Fibroblast of mammary gland (primary cell): ENCODE results near the gene PYGO2.

ENCODE experiments used
- DNase-seq: peaks from one replicate; pipeline ENCODE4 v3.0.0-alpha.2; 2010; ENCODE audit warnings: low read depth
- H3K4me3 ChIP-seq: 2 replicates; pipeline ENCODE4 v1.5.1; 2011; ENCODE audit warnings: low read depth, mild to moderate bottlenecking, low read length, moderate library complexity; ENCODE audit not compliant: control insufficient read depth
- CTCF ChIP-seq: conservative IDR thresholded peaks from 2 replicates; pipeline ENCODE4 v1.5.1; 2011; ENCODE audit warnings: low read depth, low read length, inconsistent platforms; ENCODE audit not compliant: control insufficient read depth, insufficient read depth

The PYGO2 gene

DNA sequence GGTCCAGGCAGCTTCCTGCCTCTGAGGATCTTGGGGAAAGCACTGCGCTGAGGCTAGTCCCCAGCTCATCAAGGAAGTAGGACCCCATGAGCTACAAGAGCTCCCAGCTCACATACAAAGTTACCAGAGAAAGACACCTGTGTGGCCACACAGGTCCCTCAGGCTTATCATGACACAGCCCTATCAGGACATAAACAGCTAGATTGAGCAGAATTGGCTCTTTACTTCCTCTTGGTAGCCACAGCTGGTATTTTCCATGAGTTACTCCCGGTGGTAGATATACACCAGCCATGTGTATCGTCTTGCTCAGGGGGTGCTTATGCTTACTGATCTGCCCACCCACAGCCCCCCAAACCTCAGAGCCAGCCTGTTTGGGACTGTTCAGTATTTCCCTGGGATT lies 33.0 kb upstream of the PYGO2 start:
- no peak for TF ChIP-seq CTCF
- no peak for DNase-seq
- no peak overlapping the region for H3K4me3 ChIP-seq

DNA sequence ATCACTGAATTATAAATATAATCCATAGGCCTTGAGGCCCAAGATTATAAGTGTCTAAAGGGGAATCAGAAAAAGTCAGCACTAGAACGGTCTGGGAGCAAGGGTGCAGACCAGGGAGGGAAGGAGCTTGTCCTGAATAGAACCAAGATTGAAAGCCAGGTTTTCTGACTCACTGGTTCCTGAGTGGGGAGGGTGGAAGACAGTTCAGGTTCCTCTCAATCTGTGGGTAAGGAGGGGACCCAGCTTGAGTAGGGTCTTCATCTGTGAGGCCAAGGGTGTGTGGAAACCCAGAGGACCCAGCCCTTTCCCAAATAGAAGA lies 32.6 kb upstream of the PYGO2 start:
- H3K4me3 ChIP-seq, result no peak overlapping the region
- no peak for DNase-seq
- no peak for TF ChIP-seq CTCF

DNA sequence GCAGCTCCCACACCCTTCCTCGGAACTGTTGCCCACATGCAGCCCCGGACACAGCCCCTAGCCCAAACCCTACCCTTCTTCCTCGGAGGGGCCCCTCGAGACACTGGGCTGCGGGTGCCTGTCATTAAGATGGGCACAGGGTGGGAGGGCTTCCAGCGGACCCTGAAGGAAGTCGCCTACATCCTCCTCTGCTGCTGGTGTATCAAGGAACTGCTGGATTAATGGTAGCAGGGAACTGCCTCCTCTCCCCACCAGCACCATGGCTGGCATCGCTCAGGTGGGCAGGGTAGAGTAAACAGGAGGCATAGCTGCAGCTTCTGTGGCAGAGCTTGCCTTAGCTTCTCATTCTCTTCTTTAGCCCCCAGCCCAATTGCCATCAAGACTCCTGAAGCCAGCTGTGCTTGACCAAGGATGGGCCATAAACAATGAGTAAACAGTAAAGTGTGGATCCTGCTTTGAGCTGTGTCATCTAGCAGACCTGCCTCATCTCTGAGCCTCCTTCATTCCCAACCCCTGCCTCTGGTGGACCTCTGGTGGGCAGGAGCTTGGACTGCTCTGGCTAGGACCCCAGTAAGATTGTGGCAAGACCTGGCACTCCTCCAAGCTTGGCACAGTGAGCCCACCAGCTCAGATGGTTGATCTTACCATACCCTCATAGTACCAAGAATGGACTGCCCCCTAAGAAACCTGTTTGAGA lies 32.1 kb upstream of the PYGO2 start, which contains the start of gene LENEP:
TSS of gene LENEP (plus strand) at position 15 of the 697 bp plus-strand sequence. CDS start at position 37, 22 bp downstream.
- TF ChIP-seq CTCF, result no peak
- no peak within 1 kb of the TSS for H3K4me3 ChIP-seq
- DNase-seq, result no peak

GRCh38 chr1:154992721-154993571 lies 31.4 kb upstream of the PYGO2 start:
- DNase-seq, result peak; percentile 74
- TF ChIP-seq CTCF, result peak; percentile 20
- H3K4me3 ChIP-seq, result no peak overlapping the region

GRCh38 chr1:154990276-154990675 lies 28.7 kb upstream of the PYGO2 start:
- DNase-seq, result no peak
- TF ChIP-seq CTCF, result no peak
- no peak overlapping the region for H3K4me3 ChIP-seq

GRCh38 chr1:154989195-154989860 lies 27.7 kb upstream of the PYGO2 start:
- DNase-seq, result no peak
- no peak overlapping the region for H3K4me3 ChIP-seq
- no peak for TF ChIP-seq CTCF
